Stimulated activated effector memory CD8-positive, alpha-beta T cell treated with anti-CD3 and anti-CD28 coated beads, Interleukin-12 subunit alpha, Interleukin-12 subunit beta, amount 100 ng/mL, for 72 hours (primary cell): ENCODE results near the gene PSKH1.

Experiments used
- ATAC-seq: fragments of 150-1000 bp; cut with Tn5 transposase; 2 replicates; pipeline ENCODE4 v1.10.0; 2021
- DNase-seq, 2 donors: peaks; one replicate each; pipeline ENCODE4 v3.0.0; 2021 to 2022; ENCODE audit warnings: low spot score in 2 of 2
- H3K27ac Mint-ChIP-seq: one replicate; pipeline ENCODE4 v1.8.0; 2022; ENCODE audit warnings: mild to moderate bottlenecking, mixed read lengths
- H3K36me3 Mint-ChIP-seq: one replicate; pipeline ENCODE4 v1.8.0; 2022; ENCODE audit warnings: mild to moderate bottlenecking, mixed read lengths
- H3K4me1 Mint-ChIP-seq: one replicate; pipeline ENCODE4 v1.8.0; 2022; ENCODE audit warnings: mixed read lengths
- H3K4me3 Mint-ChIP-seq: one replicate; pipeline ENCODE4 v1.8.0; 2022; ENCODE audit warnings: mild to moderate bottlenecking, mixed read lengths
- H3K9me3 Mint-ChIP-seq: one replicate; pipeline ENCODE4 v1.8.0; 2022; ENCODE audit warnings: mixed read lengths

Gene PSKH1

DNA sequence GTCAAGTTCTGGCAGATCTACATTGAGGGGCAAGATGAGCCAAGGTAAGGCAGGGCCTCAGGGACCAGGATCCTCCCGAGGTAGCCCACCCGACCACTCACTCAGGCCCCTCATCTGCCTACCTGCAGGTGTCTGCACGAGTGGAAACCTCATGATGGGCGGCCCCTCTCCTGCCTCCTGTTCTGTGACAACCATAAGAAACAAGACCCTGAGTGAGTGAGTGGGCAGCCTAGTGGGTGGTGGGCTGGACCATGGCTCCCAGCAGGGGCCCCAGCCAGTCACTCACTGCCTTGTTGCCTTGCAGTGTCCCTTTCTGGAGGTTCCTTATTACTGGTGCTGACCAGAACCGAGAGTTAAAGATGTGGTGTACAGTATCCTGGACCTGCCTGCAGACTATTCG is 14.8 kb upstream of the PSKH1 start:
- no peak overlapping the region for H3K4me3 Mint-ChIP-seq
- H3K36me3 Mint-ChIP-seq, result peaks cover 84% of the 10 kb centered on the region
- peaks cover 31% of the 10 kb centered on the region for H3K4me1 Mint-ChIP-seq
- no peak for DNase-seq
- no peak for ATAC-seq
- H3K9me3 Mint-ChIP-seq, result no peaks in the 10 kb centered on the region
- H3K27ac Mint-ChIP-seq, result no peak overlapping the region

- H3K36me3 Mint-ChIP-seq, result peaks cover 86% of the 10 kb centered on the region
- no peak overlapping the region for H3K4me3 Mint-ChIP-seq
- peaks cover 33% of the 10 kb centered on the region for H3K4me1 Mint-ChIP-seq
- DNase-seq (no peak), ATAC-seq (no peak)
- H3K9me3 Mint-ChIP-seq, result no peaks in the 10 kb centered on the region
- no peak overlapping the region for H3K27ac Mint-ChIP-seq
Observed at GRCh38 chr16:67878846-67879245, 14.2 kb upstream of the PSKH1 start.

DNA sequence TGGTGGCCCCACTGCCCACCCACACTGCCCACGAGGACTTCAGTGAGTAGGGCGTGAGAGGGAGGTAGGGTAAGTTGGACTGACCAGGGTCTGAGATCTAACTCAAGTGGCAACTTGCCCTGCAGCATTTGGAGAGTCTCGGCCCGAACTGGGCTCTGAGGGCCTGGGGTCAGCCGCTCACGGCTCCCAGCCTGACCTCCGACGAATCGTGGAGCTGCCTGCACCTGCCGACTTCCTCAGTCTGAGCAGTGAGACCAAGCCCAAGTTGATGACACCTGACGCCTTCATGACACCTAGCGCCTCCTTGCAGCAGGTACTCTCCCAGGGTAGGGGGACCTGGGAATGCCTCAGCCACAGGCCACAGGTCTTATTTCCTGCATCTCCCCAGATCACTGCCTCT is 13.6 kb upstream of the PSKH1 start:
- H3K36me3 Mint-ChIP-seq, result peaks cover 88% of the 10 kb centered on the region
- H3K4me3 Mint-ChIP-seq, result no peak overlapping the region
- ATAC-seq, result no peak
- H3K4me1 Mint-ChIP-seq, result peaks cover 27% of the 10 kb centered on the region
- no peaks in the 10 kb centered on the region for H3K9me3 Mint-ChIP-seq
- no peak for DNase-seq
- H3K27ac Mint-ChIP-seq, result no peak overlapping the region

GRCh38 chr16:67879936-67880335 is 13.1 kb upstream of the PSKH1 start:
- no peaks in the 10 kb centered on the region for H3K9me3 Mint-ChIP-seq
- H3K36me3 Mint-ChIP-seq, result peaks cover 87% of the 10 kb centered on the region
- ATAC-seq (no peak), DNase-seq (no peak)
- H3K4me1 Mint-ChIP-seq, result peaks cover 22% of the 10 kb centered on the region
- no peak overlapping the region for H3K4me3 Mint-ChIP-seq
- H3K27ac Mint-ChIP-seq, result peak overlapping the region; percentile 56

- peak overlapping the region; percentile 56 for H3K27ac Mint-ChIP-seq
- ATAC-seq, result no peak
- no peak for DNase-seq
- peaks cover 83% of the 10 kb centered on the region for H3K36me3 Mint-ChIP-seq
- no peaks in the 10 kb centered on the region for H3K9me3 Mint-ChIP-seq
- no peak overlapping the region for H3K4me3 Mint-ChIP-seq
- H3K4me1 Mint-ChIP-seq, result peaks cover 15% of the 10 kb centered on the region
Observed at GRCh38 chr16:67880584-67880983, 12.5 kb upstream of the PSKH1 start.

DNA sequence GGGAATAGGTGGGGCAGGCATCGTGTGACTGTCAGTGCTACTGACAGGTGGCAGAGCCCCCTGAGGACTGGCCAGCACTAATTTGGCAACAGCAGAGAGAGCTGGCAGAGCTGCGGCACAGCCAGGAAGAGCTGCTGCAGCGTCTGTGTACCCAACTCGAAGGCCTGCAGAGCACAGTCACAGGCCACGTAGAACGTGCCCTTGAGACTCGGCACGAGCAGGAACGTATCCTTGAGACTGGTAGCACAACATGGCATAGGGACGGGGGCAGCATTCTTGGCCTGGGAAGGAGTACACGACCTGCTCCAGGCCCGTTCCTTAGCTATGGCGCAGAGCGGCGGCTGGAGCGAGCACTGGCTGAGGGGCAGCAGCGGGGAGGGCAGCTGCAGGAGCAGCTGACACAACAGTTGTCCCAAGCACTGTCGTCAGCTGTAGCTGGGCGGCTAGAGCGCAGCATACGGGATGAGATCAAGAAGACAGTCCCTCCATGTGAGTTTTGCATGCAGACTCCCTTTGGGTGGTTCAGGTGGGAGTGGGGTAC is 11.4 kb upstream of the PSKH1 start:
- ATAC-seq, result no peak
- peaks cover 79% of the 10 kb centered on the region for H3K36me3 Mint-ChIP-seq

GRCh38 chr16:67882374-67883145 is 10.5 kb upstream of the PSKH1 start:
- Mint-ChIP-seq H3K4me3 (no peak overlapping the region), H3K4me1 (peaks cover 8% of the 10 kb centered on the region), H3K27ac (no peak overlapping the region), H3K36me3 (peaks cover 70% of the 10 kb centered on the region), H3K9me3 (no peaks in the 10 kb centered on the region)
- ATAC-seq (no peak), DNase-seq (no peak)

More for the DNA sequence above, 11.4 kb upstream of the PSKH1 start:
- peak overlapping the region; percentile 56 for H3K27ac Mint-ChIP-seq
- H3K4me3 Mint-ChIP-seq, result no peak overlapping the region
- no peak for DNase-seq
- peaks cover 8% of the 10 kb centered on the region for H3K4me1 Mint-ChIP-seq
- no peaks in the 10 kb centered on the region for H3K9me3 Mint-ChIP-seq

GRCh38 chr16:67883146-67883871 is 9.7 kb upstream of the PSKH1 start:
- Mint-ChIP-seq H3K27ac (peak overlapping the region; percentile 64), H3K9me3 (no peaks in the 10 kb centered on the region), H3K36me3 (peaks cover 63% of the 10 kb centered on the region), H3K4me3 (no peak overlapping the region), H3K4me1 (peaks cover 8% of the 10 kb centered on the region)
- ATAC-seq (peak; percentile 3), DNase-seq (no peak)

GRCh38 chr16:67883872-67884261 is 9.2 kb upstream of the PSKH1 start:
- Mint-ChIP-seq H3K36me3 (peaks cover 57% of the 10 kb centered on the region), H3K27ac (peak overlapping the region; percentile 64), H3K4me1 (peaks cover 8% of the 10 kb centered on the region), H3K4me3 (no peak overlapping the region), H3K9me3 (no peaks in the 10 kb centered on the region)
- ATAC-seq (peak; percentile 76), DNase-seq (peak; percentile 68 to 83)

- Mint-ChIP-seq H3K4me3 (no peak within 1 kb of the TSS), H3K4me1 (peaks cover 8% of the 10 kb centered on the region), H3K36me3 (peaks cover 49% of the 10 kb centered on the region), H3K27ac (peak within 1 kb of the TSS; percentile 64), H3K9me3 (no peaks in the 10 kb centered on the region)
- ATAC-seq (no peak), DNase-seq (no peak)
Observed at GRCh38 chr16:67884684-67885083, 8.4 kb upstream of the PSKH1 start, which contains the start of gene NRN1L. NRN1L (plus strand) TSS chr16:67884885; CDS start chr16:67884904, 19 bp downstream.

DNA sequence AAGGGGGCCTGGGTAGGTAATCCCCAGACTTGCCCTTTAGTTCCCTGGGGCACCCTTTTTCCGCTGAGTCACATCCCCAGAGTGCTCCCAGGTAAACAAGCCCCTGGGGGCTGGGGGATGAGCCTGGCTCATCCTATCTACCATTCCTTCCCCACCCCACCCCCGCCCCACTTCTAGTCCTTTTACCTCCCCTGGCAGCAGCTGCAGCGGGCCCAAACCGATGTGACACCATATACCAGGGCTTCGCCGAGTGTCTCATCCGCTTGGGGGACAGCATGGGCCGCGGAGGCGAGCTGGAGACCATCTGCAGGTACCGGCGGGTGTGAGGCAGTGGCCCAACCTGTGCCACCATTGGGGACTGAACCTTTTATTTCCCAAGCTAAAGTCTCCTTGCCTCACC is 7.5 kb upstream of the PSKH1 start:
- H3K27ac Mint-ChIP-seq, result no peak overlapping the region
- peaks cover 40% of the 10 kb centered on the region for H3K36me3 Mint-ChIP-seq
- no peaks in the 10 kb centered on the region for H3K9me3 Mint-ChIP-seq
- H3K4me3 Mint-ChIP-seq, result no peak overlapping the region
- H3K4me1 Mint-ChIP-seq, result peaks cover 8% of the 10 kb centered on the region
- no peak for ATAC-seq
- DNase-seq, result no peak

- Mint-ChIP-seq H3K4me3 (no peak overlapping the region), H3K27ac (no peak overlapping the region), H3K9me3 (no peaks in the 10 kb centered on the region), H3K36me3 (peaks cover 36% of the 10 kb centered on the region), H3K4me1 (peaks cover 8% of the 10 kb centered on the region)
- no peak for ATAC-seq
- no peak for DNase-seq
Observed at GRCh38 chr16:67885976-67886375, 7.1 kb upstream of the PSKH1 start.

- Mint-ChIP-seq H3K9me3 (no peaks in the 10 kb centered on the region), H3K36me3 (peaks cover 32% of the 10 kb centered on the region), H3K4me3 (no peak overlapping the region), H3K27ac (no peak overlapping the region), H3K4me1 (peaks cover 8% of the 10 kb centered on the region)
- DNase-seq, result no peak
- no peak for ATAC-seq
Observed at GRCh38 chr16:67886387-67886786, 6.7 kb upstream of the PSKH1 start.

DNA sequence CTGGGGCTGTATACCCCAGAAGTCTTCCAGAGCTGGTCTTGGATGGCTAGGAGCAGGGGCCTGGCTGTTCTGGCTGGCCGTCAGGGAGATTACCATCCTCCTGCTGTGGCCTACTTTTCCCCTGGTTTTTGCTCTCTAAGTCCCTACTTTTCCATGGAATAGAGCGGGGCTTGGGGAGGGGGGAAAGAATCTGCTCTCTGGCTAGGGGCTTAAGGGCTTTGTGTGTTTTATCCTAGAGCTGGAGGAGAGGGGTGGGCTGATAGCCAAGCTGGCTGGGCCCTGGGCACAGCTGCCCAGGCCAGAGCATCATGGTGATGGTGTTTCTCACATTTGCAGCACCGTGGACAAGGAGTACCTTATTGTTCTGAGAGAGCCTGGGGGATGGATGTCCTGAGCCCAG is 4.7 kb upstream of the PSKH1 start:
- H3K27ac Mint-ChIP-seq, result peak overlapping the region; percentile 37
- no peak overlapping the region for H3K4me3 Mint-ChIP-seq
- DNase-seq (no peak), ATAC-seq (no peak)
- no peaks in the 10 kb centered on the region for H3K9me3 Mint-ChIP-seq
- H3K36me3 Mint-ChIP-seq, result peaks cover 21% of the 10 kb centered on the region
- H3K4me1 Mint-ChIP-seq, result peaks cover 5% of the 10 kb centered on the region

- Mint-ChIP-seq H3K9me3 (no peaks in the 10 kb centered on the region), H3K4me1 (peaks cover 19% of the 10 kb centered on the region), H3K36me3 (peaks cover 10% of the 10 kb centered on the region), H3K4me3 (peak overlapping the region; percentile 94), H3K27ac (peak overlapping the region; percentile 96)
- no peak for DNase-seq
- ATAC-seq, result no peak
Observed at GRCh38 chr16:67892375-67892774, 679 bp upstream of the PSKH1 start.
